Lung (tissue), 12 donors: ENCODE data around the gene KCND2. TPM values are rescaled to one million over a fixed set of nuclear protein-coding genes. Genes with fewer than 3 reads are reported as not detected.

ENCODE experiments used
- ATAC-seq: fragments of 200-7000 bp; cut with Tn5 transposase; one replicate; pipeline ENCODE4 v1.9.1; 2020; ENCODE audit warnings: moderate number of reproducible peaks; ENCODE audit not compliant: insufficient read depth, low FRiP score
- DNase-seq, 3 donors: peaks; one replicate each; pipeline ENCODE4 v3.0.0-alpha.2; 2013 to 2017
- H3K27ac ChIP-seq, 2 donors: one replicate each; pipeline ENCODE4 v1.5.1; 2013; ENCODE audit warnings: mild to moderate bottlenecking in 2 of 2, moderate library complexity in 2 of 2, control low read depth in 1 of 2, inconsistent platforms in 1 of 2, low read depth in 1 of 2, low read length in 1 of 2
- H3K27me3 ChIP-seq, 3 donors: one replicate each; pipeline ENCODE4 v1.5.1; 2013; ENCODE audit warnings: low read length in 2 of 3; ENCODE audit not compliant: control insufficient read depth in 3 of 3, insufficient read depth in 3 of 3
- H3K36me3 ChIP-seq, 4 donors: one replicate each; pipeline ENCODE4 v1.5.1; 2013; ENCODE audit warnings: low read length in 4 of 4, mild to moderate bottlenecking in 1 of 4, moderate library complexity in 1 of 4; ENCODE audit not compliant: control insufficient read depth in 4 of 4, insufficient read depth in 4 of 4
- H3K4me1 ChIP-seq, 5 donors: one replicate each; pipeline ENCODE4 v1.5.1; 2013; ENCODE audit warnings: low read length in 5 of 5, mild to moderate bottlenecking in 2 of 5, moderate library complexity in 1 of 5; ENCODE audit not compliant: control insufficient read depth in 5 of 5, insufficient read depth in 5 of 5
- H3K4me3 ChIP-seq: one replicate; pipeline ENCODE4 v1.5.1; 2013; ENCODE audit warnings: mild to moderate bottlenecking, control low read depth, moderate library complexity
- H3K9ac ChIP-seq, 2 donors: one replicate each; pipeline ENCODE4 v1.5.1; 2013; ENCODE audit warnings: low read length in 2 of 2, control low read depth in 1 of 2; ENCODE audit not compliant: insufficient read depth in 1 of 2
- H3K9me3 ChIP-seq, 4 donors: one replicate each; pipeline ENCODE4 v1.5.1; 2013; ENCODE audit warnings: low read length in 3 of 4, mild to moderate bottlenecking in 1 of 4, moderate library complexity in 1 of 4; ENCODE audit not compliant: control insufficient read depth in 4 of 4, insufficient read depth in 3 of 4
- WGBS, 2 donors: extraction: QIAGEN DNeasy Blood & Tissue Kit; methylation state at CpG; one replicate each; pipeline ENCODE4 v1.1.7; 2013; 5-methylcytosine and 5-hydroxymethylcytosine counted together
- polyA plus RNA-seq, 2 donors: library from polyadenylated mRNA; stranded (reverse); fragments of 200-250 nt; gene quantifications; one replicate each; pipeline ENCODE4 v1.2.1, GENCODE V29; 2013
- total RNA-seq, 2 donors: library from RNA; depleted of rRNA in 1 of 2; stranded (reverse); fragments of >200 nt in 1 of 2; gene quantifications; one replicate each; pipeline ENCODE4 v1.2.1, GENCODE V29; 2014 to 2021
- TF ChIP-seq, protein P1 (sequence below): IDR thresholded peaks from 2 replicates; pipeline ENCODE4 v1.5.1; 2012; ENCODE audit warnings: mild to moderate bottlenecking; ENCODE audit errors: control extremely low read depth, extremely low read depth
- donor health status: control.
- donor health status: control.
- donor health status: Bipolar disorder and iron deficiency.
- donor health status: healthy.
- donor health status: DM: yes; HTN: yes; CAD: no.

The KCND2 gene
- total and polyA plus RNA-seq, 4 donors = 0.03 to 1.1 (median 0.10) TPM

DNA sequence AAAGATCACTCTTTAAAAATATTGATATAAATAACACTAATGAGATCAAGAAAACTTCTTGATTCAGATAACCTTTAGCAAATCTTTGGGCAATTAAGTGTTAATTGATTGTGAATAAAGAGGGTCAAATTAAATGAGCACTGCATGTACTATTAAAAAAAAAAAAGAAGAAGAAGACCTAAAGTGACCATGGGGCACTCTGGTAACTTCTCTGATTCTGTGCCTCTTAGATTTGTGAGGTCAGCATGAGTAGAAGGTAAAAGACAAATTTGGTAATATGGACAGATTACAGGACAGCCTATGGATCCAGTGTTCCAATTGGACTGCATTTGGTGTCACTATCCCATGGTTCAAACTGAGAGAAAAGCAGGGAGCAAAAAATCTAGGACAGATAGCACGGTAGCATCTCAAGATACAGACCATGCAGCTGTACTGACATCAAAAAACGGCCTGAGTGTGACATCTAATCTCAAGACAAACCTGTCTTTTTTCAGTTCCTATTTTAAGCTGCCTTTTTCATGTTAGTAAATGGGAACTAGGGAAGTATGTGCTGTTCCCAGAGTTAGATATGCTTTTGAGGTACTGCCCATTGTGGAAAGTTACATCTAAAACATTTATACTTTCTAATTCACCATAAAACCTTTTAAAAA, 128.0 kb downstream of the KCND2 start:
- DNase-seq (no peak), ATAC-seq (no peak)
- no peaks in the 10 kb centered on the region for H3K36me3 ChIP-seq
- no peaks in the 10 kb centered on the region for H3K27me3 ChIP-seq
- H3K4me1 ChIP-seq = no peaks in the 10 kb centered on the region
- H3K9me3 ChIP-seq = no peaks in the 10 kb centered on the region
- no peak overlapping the region for H3K9ac ChIP-seq
- TF ChIP-seq, protein P1, sequence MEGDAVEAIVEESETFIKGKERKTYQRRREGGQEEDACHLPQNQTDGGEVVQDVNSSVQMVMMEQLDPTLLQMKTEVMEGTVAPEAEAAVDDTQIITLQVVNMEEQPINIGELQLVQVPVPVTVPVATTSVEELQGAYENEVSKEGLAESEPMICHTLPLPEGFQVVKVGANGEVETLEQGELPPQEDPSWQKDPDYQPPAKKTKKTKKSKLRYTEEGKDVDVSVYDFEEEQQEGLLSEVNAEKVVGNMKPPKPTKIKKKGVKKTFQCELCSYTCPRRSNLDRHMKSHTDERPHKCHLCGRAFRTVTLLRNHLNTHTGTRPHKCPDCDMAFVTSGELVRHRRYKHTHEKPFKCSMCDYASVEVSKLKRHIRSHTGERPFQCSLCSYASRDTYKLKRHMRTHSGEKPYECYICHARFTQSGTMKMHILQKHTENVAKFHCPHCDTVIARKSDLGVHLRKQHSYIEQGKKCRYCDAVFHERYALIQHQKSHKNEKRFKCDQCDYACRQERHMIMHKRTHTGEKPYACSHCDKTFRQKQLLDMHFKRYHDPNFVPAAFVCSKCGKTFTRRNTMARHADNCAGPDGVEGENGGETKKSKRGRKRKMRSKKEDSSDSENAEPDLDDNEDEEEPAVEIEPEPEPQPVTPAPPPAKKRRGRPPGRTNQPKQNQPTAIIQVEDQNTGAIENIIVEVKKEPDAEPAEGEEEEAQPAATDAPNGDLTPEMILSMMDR = no peak
- no peak overlapping the region for H3K4me3 ChIP-seq
- WGBS, 2 donors = 50 to 68% methylated on average over 2 of the region's 2 CpGs
- no peak overlapping the region for H3K27ac ChIP-seq

DNA sequence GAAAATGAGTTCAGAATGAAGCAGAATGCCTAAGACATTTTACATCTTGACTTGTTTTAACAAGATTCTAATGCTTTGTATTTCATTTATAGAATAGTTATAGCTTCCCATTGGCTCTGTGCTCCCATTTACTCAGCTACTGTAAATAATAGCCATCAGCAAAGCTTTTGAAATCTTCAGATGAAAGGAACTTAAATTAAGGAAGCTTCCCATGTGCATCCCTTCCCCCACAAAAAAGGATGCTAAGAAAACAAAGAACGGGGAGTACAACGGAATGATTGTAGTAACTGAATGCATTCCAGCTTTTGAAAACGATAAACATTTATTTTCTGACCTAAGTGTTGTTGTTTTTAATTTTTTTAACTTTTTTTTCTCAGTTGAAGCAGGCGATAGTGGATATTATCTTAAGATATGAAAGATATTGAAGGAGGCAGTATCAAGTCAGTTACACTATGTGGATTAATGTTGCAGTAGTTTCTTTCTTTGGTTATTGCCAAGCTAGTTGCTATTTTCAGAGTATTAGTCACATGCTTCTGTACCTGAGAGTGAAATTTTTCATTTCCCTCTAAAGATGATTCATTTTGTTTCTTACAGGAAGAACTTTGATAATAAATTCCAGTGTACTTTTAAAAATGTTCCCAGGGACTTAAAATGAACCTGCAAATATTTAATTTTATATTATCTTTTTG, 129.2 kb downstream of the KCND2 start:
- no peaks in the 10 kb centered on the region for H3K9me3 ChIP-seq
- no peaks in the 10 kb centered on the region for H3K4me1 ChIP-seq
- WGBS, 2 donors = 37 to 39% methylated on average over 4 of the region's 4 CpGs
- H3K36me3 ChIP-seq = no peaks in the 10 kb centered on the region
- H3K27me3 ChIP-seq = no peaks in the 10 kb centered on the region
- H3K27ac ChIP-seq = no peak overlapping the region
- H3K9ac ChIP-seq = no peak overlapping the region
- ATAC-seq (no peak), DNase-seq (peak in 1 of 3 donors; percentile 6)
- TF ChIP-seq, protein P1 = no peak
- no peak overlapping the region for H3K4me3 ChIP-seq

DNA sequence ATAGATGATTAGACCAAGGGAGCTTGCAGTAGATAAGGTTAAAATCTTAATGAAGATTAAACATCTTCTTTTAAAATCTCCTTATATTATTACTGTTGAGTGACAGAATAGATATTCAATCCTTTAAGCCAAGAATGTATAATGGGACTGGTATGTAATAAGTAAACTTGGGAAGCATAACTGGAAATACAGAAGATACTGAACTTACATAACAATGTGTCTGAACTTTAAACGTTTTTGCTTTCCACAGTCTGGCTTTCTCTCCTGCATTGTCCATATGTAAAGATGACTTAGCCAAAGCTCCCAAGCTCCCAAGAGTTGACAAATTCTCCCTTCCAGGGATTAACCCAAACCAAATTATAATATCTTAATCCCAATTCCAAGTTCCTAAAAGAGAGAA, 129.8 kb downstream of the KCND2 start:
- Histone ChIP-seq H3K4me3 (no peak overlapping the region), H3K27me3 (no peaks in the 10 kb centered on the region), H3K27ac (no peak overlapping the region), H3K9me3 (no peaks in the 10 kb centered on the region), H3K4me1 (no peaks in the 10 kb centered on the region), H3K9ac (no peak overlapping the region), H3K36me3 (no peaks in the 10 kb centered on the region)
- WGBS, 2 donors = 21 to 25% methylated on average over 1 of the region's 1 CpG
- ATAC-seq (no peak), DNase-seq (no peak)
- TF ChIP-seq, protein P1 = no peak
